ENCODE measurements around the gene AOC2.
"Not testable (repeated sequence)": the region's sequence is repeated elsewhere in the genome, so short reads cannot be mapped to it uniquely, and the experiment has no call there.

The AOC2 gene

GRCh38 chr17:42832213-42832933 is 12.0 kb upstream of the AOC2 start:
- no peak for DNase-seq (ENCODE audit: low spot score)

- DNase-seq (ENCODE audit: low spot score), result peak; percentile 97
Observed at GRCh38 chr17:42832934-42833766, 11.2 kb upstream of the AOC2 start, which contains the start of gene PSME3. Gene PSME3 (plus strand): TSS chr17:42833397. CDS start chr17:42833632, 235 bp downstream.

- no peak for DNase-seq (ENCODE audit: low spot score)
Observed at GRCh38 chr17:42833767-42834422, 10.5 kb upstream of the AOC2 start.

GRCh38 chr17:42835732-42836131 is 8.6 kb upstream of the AOC2 start:
- DNase-seq (ENCODE audit: low spot score), result no peak

GRCh38 chr17:42841975-42842685 is 2.2 kb upstream of the AOC2 start:
- no peak for DNase-seq (ENCODE audit: low spot score)

- peak; percentile 84 for DNase-seq (ENCODE audit: low spot score)
Observed at GRCh38 chr17:42843358-42843934, 934 bp upstream of the AOC2 start.

- no peak for DNase-seq (ENCODE audit: low spot score)
Observed at GRCh38 chr17:42844761-42845555, 578 bp downstream of the AOC2 start.

- no peak for DNase-seq (ENCODE audit: low spot score)
Observed at GRCh38 chr17:42845556-42845917, 1.2 kb downstream of the AOC2 start.

GRCh38 chr17:42845918-42846593 is 1.7 kb downstream of the AOC2 start:
- DNase-seq (ENCODE audit: low spot score), result no peak

GRCh38 chr17:42846594-42847280 is 2.4 kb downstream of the AOC2 start:
- no peak for DNase-seq (ENCODE audit: low spot score)

- no peak for DNase-seq (ENCODE audit: low spot score)
Observed at GRCh38 chr17:42848093-42848492, 3.7 kb downstream of the AOC2 start.

- DNase-seq (ENCODE audit: low spot score), result no peak
Observed at GRCh38 chr17:42849031-42849430, 4.7 kb downstream of the AOC2 start.

- no peak for DNase-seq (ENCODE audit: low spot score)
Observed at GRCh38 chr17:42849451-42850181, 5.2 kb downstream of the AOC2 start.

- DNase-seq (ENCODE audit: low spot score), result no peak
Observed at GRCh38 chr17:42850954-42851353, 6.6 kb downstream of the AOC2 start, which contains the start of gene AOC3. Gene AOC3 (plus strand): TSS chr17:42851199. CDS start chr17:42851344, 145 bp downstream.

- not testable (repeated sequence) for DNase-seq (ENCODE audit: low spot score)
Observed at GRCh38 chr17:42851371-42852240, 7.2 kb downstream of the AOC2 start.

- no peak for DNase-seq (ENCODE audit: low spot score)
Observed at GRCh38 chr17:42852351-42852750, 8.0 kb downstream of the AOC2 start.

GRCh38 chr17:42853004-42853403 is 8.6 kb downstream of the AOC2 start:
- no peak for DNase-seq (ENCODE audit: low spot score)

- DNase-seq (ENCODE audit: low spot score), result no peak
Observed at GRCh38 chr17:42853597-42853967, 9.2 kb downstream of the AOC2 start.

Measured in iPS-NIHi11 (cell line).